HUDEP-2 (cell line): Measurements from ENCODE around the gene CFAP54.
"Not testable (repeated sequence)": the region's sequence is repeated elsewhere in the genome, so short reads cannot be mapped to it uniquely, and the experiment has no call there.

Experiments used
- DNase-seq, 76 experiments: peaks; one replicate each; lab custom pipeline; 2025; ENCODE audit not compliant: unreplicated experiment in 76 of 76; lab: John Stamatoyannopoulos, UW

Gene CFAP54

GRCh38 chr12:96473394-96474093 is 15.8 kb upstream of the CFAP54 start:
- no peak for DNase-seq

- DNase-seq = no peak
Measured at GRCh38 chr12:96474206-96474605, 15.2 kb upstream of the CFAP54 start.

- DNase-seq = no peak
Measured at GRCh38 chr12:96478011-96478410, 11.4 kb upstream of the CFAP54 start.

- no peak for DNase-seq
Measured at GRCh38 chr12:96482086-96482485, 7.3 kb upstream of the CFAP54 start.

- no peak for DNase-seq
Measured at GRCh38 chr12:96483116-96483515, 6.3 kb upstream of the CFAP54 start.

GRCh38 chr12:96486751-96487613 is 2.4 kb upstream of the CFAP54 start:
- no peak for DNase-seq

- no peak for DNase-seq
Measured at GRCh38 chr12:96487634-96488033, 1.7 kb upstream of the CFAP54 start.

- no peak for DNase-seq
Measured at GRCh38 chr12:96493106-96493505, 3.7 kb downstream of the CFAP54 start.

- not testable (repeated sequence) for DNase-seq
Measured at GRCh38 chr12:96494154-96494553, 4.8 kb downstream of the CFAP54 start.

GRCh38 chr12:96495155-96495554 is 5.8 kb downstream of the CFAP54 start:
- DNase-seq = no peak

GRCh38 chr12:96495841-96496545 is 6.6 kb downstream of the CFAP54 start:
- DNase-seq = no peak

- no peak for DNase-seq
Measured at GRCh38 chr12:96496944-96497343, 7.6 kb downstream of the CFAP54 start.

GRCh38 chr12:96497855-96498254 is 8.5 kb downstream of the CFAP54 start:
- DNase-seq = no peak

GRCh38 chr12:96500693-96501092 is 11.3 kb downstream of the CFAP54 start:
- no peak for DNase-seq

GRCh38 chr12:96501133-96501761 is 11.9 kb downstream of the CFAP54 start:
- peak in 34 of 76 experiments; percentile 0 to 43 (median 10) for DNase-seq

- peak in 14 of 76 experiments; percentile 0 to 52 (median 11) for DNase-seq
Measured at GRCh38 chr12:96501908-96502307, 12.5 kb downstream of the CFAP54 start.

- peak in 1 of 76 experiments; percentile 2 for DNase-seq
Measured at GRCh38 chr12:96502477-96502876, 13.1 kb downstream of the CFAP54 start.

GRCh38 chr12:96502949-96503532 is 13.7 kb downstream of the CFAP54 start:
- DNase-seq = no peak

- DNase-seq = no peak
Measured at GRCh38 chr12:96503976-96504375, 14.6 kb downstream of the CFAP54 start.

GRCh38 chr12:96506776-96507175 is 17.4 kb downstream of the CFAP54 start:
- DNase-seq = no peak
